Smooth muscle cell (in vitro differentiated cells): Measurements from ENCODE around the gene LAMTOR1. TPM values are rescaled to one million over a fixed set of nuclear protein-coding genes. Genes with fewer than 3 reads are reported as not detected.

Source experiments
- DNase-seq: peaks from one replicate; lab custom pipeline; 2025; ENCODE audit not compliant: unreplicated experiment; lab: John Stamatoyannopoulos, UW
- H2AFZ ChIP-seq: fragments of 200-600 bp; sonication (generic); 2 replicates; pipeline ENCODE4 v1.6.0; 2016; ENCODE audit warnings: antibody characterized with exemption, low read depth, mild to moderate bottlenecking
- H3F3A ChIP-seq: fragments of 200-600 bp; sonication (generic); 2 replicates; pipeline ENCODE4 v1.6.0; 2017; ENCODE audit warnings: antibody characterized with exemption, low read depth
- H3K27ac ChIP-seq: fragments of 200-600 bp; sonication (generic); 2 replicates; pipeline ENCODE4 v1.5.1; 2016; ENCODE audit warnings: low read depth, mild to moderate bottlenecking
- H3K27me3 ChIP-seq: fragments of 200-600 bp; sonication (generic); 2 replicates; pipeline ENCODE4 v1.6.1; 2016; ENCODE audit warnings: low read depth, mild to moderate bottlenecking
- H3K36me3 ChIP-seq: fragments of 200-600 bp; sonication (generic); 2 replicates; pipeline ENCODE4 v1.5.1; 2016; ENCODE audit warnings: low read depth
- H3K4me1 ChIP-seq: fragments of 200-600 bp; sonication (generic); 2 replicates; pipeline ENCODE4 v1.5.1; 2016; ENCODE audit warnings: low read depth
- H3K4me2 ChIP-seq: fragments of 200-600 bp; sonication (generic); 2 replicates; pipeline ENCODE4 v1.6.0; 2016; ENCODE audit warnings: mild to moderate bottlenecking
- H3K4me3 ChIP-seq: fragments of 200-600 bp; sonication (generic); 2 replicates; pipeline ENCODE4 v1.5.1; 2016; ENCODE audit warnings: mild to moderate bottlenecking
- H3K79me2 ChIP-seq: fragments of 200-600 bp; sonication (generic); 2 replicates; pipeline ENCODE4 v1.6.0; 2016; ENCODE audit warnings: low read depth, mild to moderate bottlenecking
- H3K9ac ChIP-seq: fragments of 200-600 bp; sonication (generic); 2 replicates; pipeline ENCODE4 v1.6.0; 2016; ENCODE audit warnings: low read depth
- H3K9me3 ChIP-seq: fragments of 200-600 bp; sonication (generic); replicated peaks from 2 replicates; pipeline ENCODE4 v1.5.1; 2016; ENCODE audit warnings: low read depth
- H4K20me1 ChIP-seq: fragments of 200-600 bp; sonication (generic); 2 replicates; pipeline ENCODE4 v1.6.0; 2016; ENCODE audit warnings: low read depth
- CTCF ChIP-seq: fragments of 200-600 bp; sonication (generic); IDR thresholded peaks from 2 replicates; pipeline ENCODE4 v1.5.1; 2017; ENCODE audit warnings: borderline replicate concordance, mild to moderate bottlenecking, antibody characterized with exemption; ENCODE audit not compliant: insufficient read depth, poor library complexity, severe bottlenecking
- WGBS: methylation state at CpG from one replicate; pipeline ENCODE4 v1.1.7; 2016; ENCODE audit warnings: low lambda C conversion rate; 5-methylcytosine and 5-hydroxymethylcytosine counted together
- polyA plus RNA-seq: library from polyadenylated mRNA; unstranded; fragments of >200 nt; fragmentation: Nextera tagmentation; extraction: Ambion mirVana; gene quantifications from 2 replicates; pipeline ENCODE4 v1.2.1, GENCODE V29; 2016
- total RNA-seq: library from RNA; depleted of rRNA; stranded (reverse); fragments of >200 nt; gene quantifications from 2 replicates; pipeline ENCODE4 v1.2.3, GENCODE V29; 2014

Gene LAMTOR1
- total and polyA plus RNA-seq, 2 experiments from 2014 or later: 74.1 to 148 TPM

GRCh38 chr11:72079819-72080325, 23.2 kb downstream of the LAMTOR1 start:
- peak overlapping the region; percentile 82 for H3K4me3 ChIP-seq
- 6% methylated on average over 14 of the region's 16 CpGs for WGBS
- DNase-seq: no peak
- peak overlapping the region; percentile 78 for H3K9ac ChIP-seq
- TF ChIP-seq CTCF: no peak
- H3K79me2 ChIP-seq: peaks cover 45% of the 10 kb centered on the region
- H3K9me3 ChIP-seq: no peaks in the 10 kb centered on the region
- H3K4me1 ChIP-seq: peaks cover 22% of the 10 kb centered on the region
- peak overlapping the region; percentile 92 for H3K27ac ChIP-seq
- no peak overlapping the region for H2AFZ ChIP-seq
- no peaks in the 10 kb centered on the region for H3K27me3 ChIP-seq
- peak overlapping the region; percentile 87 for H3K4me2 ChIP-seq
- H3K36me3 ChIP-seq: no peaks in the 10 kb centered on the region
- H4K20me1 ChIP-seq: no peaks in the 10 kb centered on the region
- peaks cover 16% of the 10 kb centered on the region for H3F3A ChIP-seq

- WGBS: 26% methylated on average over 6 of the region's 6 CpGs
- H3K9ac ChIP-seq: peak overlapping the region; percentile 62
- H3K4me3 ChIP-seq: peak overlapping the region; percentile 82
- H3K36me3 ChIP-seq: no peaks in the 10 kb centered on the region
- no peak for DNase-seq
- peaks cover 24% of the 10 kb centered on the region for H3K4me1 ChIP-seq
- peak overlapping the region; percentile 92 for H3K27ac ChIP-seq
- H3K79me2 ChIP-seq: peaks cover 56% of the 10 kb centered on the region
- H3F3A ChIP-seq: peaks cover 20% of the 10 kb centered on the region
- peak overlapping the region; percentile 87 for H3K4me2 ChIP-seq
- H4K20me1 ChIP-seq: no peaks in the 10 kb centered on the region
- no peak for TF ChIP-seq CTCF
- H3K9me3 ChIP-seq: no peaks in the 10 kb centered on the region
- no peaks in the 10 kb centered on the region for H3K27me3 ChIP-seq
- H2AFZ ChIP-seq: peak overlapping the region; percentile 28
These were observed 24.6 kb downstream of the LAMTOR1 start for GRCh38 chr11:72078477-72078876.

- Histone ChIP-seq H3F3A (peaks cover 38% of the 10 kb centered on the region), H3K27ac (peak overlapping the region; percentile 81), H3K79me2 (peaks cover 71% of the 10 kb centered on the region), H3K9me3 (no peaks in the 10 kb centered on the region), H2AFZ (no peak overlapping the region), H3K36me3 (no peaks in the 10 kb centered on the region), H3K4me2 (peak overlapping the region; percentile 68), H3K4me3 (no peak overlapping the region), H3K4me1 (peaks cover 44% of the 10 kb centered on the region), H3K9ac (peak overlapping the region; percentile 44), H3K27me3 (no peaks in the 10 kb centered on the region), H4K20me1 (no peaks in the 10 kb centered on the region)
- WGBS: 23% methylated on average over 4 of the region's 4 CpGs
- no peak for DNase-seq
- no peak for TF ChIP-seq CTCF
These were observed 27.3 kb downstream of the LAMTOR1 start for GRCh38 chr11:72075756-72076155.

GRCh38 chr11:72075109-72075508, 28.0 kb downstream of the LAMTOR1 start:
- no peak for DNase-seq
- Histone ChIP-seq H3K9ac (peak overlapping the region; percentile 44), H3K4me3 (no peak overlapping the region), H3K27me3 (no peaks in the 10 kb centered on the region), H3F3A (peaks cover 39% of the 10 kb centered on the region), H3K36me3 (no peaks in the 10 kb centered on the region), H3K4me1 (peaks cover 48% of the 10 kb centered on the region), H3K9me3 (no peaks in the 10 kb centered on the region), H4K20me1 (no peaks in the 10 kb centered on the region), H2AFZ (no peak overlapping the region), H3K79me2 (peaks cover 73% of the 10 kb centered on the region), H3K27ac (peak overlapping the region; percentile 81), H3K4me2 (peak overlapping the region; percentile 68)
- TF ChIP-seq CTCF: peak; percentile 8
- 89% methylated on average over 1 of the region's 1 CpG for WGBS
